GM21786 (cell line): ENCODE results near the gene PRR14L.

Experiments used
- ATAC-seq: cut with Tn5 transposase; IDR thresholded peaks from one replicate; pipeline ENCODE4 v1.9.1; 2021; ENCODE audit not compliant: unreplicated experiment

PRR14L gene

DNA sequence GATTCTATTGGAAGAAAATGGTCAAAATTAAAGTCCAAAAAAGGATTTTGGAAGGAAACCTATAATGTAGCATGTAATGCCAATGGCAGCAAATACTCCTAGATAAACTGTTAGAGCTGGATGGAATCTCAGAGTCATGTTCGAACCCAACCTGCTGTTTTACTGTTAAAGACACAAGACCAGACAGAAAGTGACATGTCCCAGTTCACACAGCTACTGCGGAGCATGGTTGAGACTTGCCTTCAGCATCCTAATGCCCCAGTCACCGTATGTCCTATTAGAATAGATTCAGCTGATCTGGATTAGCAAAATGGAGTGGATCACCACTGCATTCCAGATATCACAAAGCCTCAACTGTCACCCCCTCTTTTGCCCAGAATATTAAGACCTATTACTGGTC, 102.9 kb downstream of the PRR14L start:
- no peak for ATAC-seq

DNA sequence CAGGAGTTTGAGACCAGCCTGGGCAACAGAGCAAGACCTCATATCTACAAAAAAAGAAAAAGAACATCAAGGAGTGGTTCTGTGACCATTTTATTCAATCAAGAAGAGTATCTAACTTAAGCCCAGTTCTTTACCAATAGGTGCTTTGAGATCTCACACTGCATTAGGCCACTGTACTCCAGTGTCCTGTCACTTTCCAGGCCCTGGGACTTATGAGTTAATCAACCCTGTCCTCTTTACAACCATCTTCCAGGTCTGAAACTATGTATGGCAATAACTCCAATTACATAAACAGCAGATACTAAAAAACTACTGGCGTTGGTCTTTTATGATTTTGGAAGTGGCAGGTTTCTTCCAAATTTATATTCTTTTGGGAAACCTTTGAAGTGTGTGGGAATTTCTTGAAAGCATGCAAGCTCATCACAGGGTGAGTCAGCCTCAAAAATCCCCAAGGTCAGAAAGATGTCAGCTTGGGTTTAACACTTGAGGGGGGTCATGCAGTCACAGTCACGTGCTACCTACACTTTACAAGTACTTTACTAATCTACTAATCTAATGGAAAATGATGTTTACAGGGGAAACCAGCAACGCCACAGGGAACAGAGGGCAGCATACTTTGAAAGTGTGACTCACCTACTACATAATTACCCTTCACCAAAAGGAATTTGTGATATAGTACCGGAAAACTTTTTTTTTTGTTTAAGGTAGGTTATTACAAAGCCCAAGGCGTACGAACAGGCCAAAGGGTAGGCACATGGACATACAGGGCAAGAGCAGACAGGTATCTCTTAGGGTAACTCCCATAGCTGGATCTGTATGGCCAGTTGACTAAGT, 103.5 kb downstream of the PRR14L start:
- ATAC-seq: no peak

DNA sequence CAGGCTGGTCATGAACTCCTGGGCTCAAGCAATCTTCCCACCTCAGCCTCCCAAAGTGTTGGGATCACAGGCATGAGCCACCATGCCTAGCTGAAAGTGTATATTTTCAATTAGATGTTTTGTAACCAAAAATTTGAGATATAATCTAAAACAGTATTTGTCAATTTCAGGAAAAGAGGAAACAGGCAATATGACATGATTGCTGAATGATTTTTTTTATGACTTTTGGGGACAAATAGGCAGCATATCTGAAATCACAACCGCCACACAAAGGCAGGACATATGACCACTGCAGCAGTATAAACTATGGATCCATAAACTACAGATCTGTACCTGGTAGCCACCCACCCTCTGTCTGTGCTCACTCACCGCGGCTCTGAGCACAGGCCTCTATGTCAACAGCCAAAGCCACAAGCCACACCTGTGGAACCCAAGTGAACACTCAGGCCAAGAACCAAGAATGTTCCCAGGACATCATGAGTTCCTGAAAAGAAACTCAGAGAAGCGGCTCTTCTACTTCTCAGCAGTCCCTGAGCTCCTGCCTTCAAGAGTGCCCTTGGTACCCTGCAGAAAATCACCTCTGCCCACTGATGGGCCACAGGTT, 110.4 kb downstream of the PRR14L start:
- no peak for ATAC-seq

DNA sequence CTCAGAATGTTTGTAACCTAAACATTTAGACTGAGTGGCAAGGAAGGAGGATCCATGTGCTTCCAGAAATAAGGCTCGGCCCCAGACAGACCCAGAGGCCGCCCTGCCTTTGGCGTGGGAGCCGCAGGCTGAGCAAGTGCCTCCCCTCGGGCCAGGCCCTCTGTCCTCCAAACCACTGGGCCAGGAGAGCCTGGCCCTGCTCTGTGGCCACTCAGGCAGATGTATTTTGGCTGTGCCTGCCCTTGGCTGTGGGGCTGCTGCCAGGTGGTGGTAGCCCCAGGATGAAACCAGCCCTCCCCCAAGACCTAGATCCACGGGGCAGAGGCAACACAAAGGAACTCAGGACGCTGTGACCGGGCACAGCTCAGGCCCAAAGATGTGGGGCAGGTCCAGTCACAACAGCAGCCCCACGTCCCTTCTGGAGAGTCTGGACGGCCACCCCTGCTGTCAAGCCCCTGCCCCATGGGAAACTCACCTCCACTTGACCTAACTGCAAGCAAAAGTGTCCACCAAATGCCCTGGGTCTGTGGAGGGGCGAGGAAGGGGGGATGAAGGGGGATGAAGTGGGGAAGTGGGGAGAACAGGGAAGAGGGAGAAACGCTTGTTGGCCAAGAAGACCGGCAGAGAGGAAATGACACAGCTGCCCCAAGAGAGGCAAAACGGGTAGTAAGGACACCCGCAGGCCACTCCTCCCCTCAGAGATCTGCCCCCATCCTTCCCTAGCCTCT, 111.9 kb downstream of the PRR14L start:
- ATAC-seq: peak; percentile 49

DNA sequence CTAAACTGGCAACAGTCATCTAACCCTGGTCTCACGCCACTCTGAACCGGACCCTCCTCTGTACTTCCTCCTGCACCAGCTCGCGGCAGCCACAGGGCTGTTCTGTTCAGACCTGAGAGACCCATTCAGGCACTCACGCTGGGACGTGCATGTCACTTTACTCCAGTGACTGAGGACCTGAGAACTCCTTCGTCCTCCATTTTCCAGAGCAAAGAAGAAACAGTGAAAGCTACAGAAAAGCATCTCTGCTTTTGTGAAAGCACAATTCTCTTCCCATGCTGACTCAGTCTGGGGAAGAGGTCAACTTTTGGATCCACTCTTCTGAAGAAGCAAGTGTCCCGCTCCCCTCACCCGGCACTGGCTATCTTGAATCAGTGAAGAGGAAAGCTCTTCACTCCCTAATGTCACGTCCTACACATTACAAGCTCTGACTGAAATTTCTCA, 112.5 kb downstream of the PRR14L start:
- peak; percentile 52 for ATAC-seq

DNA sequence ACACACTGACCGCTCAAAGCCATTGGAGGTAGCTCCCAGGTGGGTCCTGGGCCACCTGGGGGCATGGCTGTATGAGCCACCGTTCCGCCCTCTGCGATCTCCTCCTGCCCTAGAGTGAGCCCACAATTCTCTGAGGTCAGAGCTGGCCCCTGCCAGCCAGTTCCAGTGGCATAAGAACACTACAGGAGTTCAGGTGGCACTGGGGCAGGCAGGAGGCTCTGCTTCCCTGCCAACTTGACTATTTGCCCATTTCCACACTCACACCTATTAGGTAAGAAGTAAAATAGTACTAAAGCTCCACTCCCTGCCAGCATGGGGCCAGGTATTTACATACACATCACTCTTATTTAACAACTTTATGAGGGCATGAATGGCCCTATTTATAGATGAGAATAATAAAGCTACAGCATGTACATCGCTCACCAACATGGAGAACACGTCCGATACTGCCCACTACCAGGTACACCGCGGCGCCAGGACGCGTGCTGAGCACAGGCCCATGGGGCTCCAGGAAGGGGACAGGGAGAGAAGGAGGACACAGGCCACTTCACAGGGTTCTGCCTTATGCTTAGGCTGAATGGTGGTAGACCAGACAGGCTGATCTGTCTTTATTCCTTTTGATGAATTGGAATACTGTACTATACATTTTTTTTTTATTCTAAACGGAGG, 114.2 kb downstream of the PRR14L start:
- no peak for ATAC-seq

DNA sequence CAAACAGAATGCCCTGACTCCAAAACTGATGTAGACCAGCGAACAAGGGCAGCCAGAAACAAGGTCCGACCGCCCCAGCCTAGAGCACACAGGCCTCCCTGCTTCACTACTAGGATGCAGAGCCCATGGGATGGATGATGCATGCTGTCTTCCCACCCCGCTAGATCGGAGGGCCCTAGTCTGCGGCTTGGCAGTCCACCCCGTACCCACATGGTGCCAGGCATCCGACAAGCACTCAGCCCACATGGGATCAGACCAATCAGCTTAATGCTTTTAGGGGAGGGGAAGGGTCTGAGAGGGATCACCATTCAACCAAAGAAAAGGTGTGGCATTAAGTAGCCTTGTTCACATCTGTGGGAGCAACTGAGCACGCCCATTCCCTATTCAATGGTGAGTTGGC, 118.5 kb downstream of the PRR14L start:
- ATAC-seq: no peak
